GM18502 (cell line): Measurements from ENCODE around the gene CDC42BPA.

ENCODE experiments used
- ATAC-seq: cut with Tn5 transposase; IDR thresholded peaks from one replicate; pipeline ENCODE4 v1.9.1; 2021; ENCODE audit warnings: mild to moderate bottlenecking; ENCODE audit not compliant: unreplicated experiment, poor library complexity

CDC42BPA gene

DNA sequence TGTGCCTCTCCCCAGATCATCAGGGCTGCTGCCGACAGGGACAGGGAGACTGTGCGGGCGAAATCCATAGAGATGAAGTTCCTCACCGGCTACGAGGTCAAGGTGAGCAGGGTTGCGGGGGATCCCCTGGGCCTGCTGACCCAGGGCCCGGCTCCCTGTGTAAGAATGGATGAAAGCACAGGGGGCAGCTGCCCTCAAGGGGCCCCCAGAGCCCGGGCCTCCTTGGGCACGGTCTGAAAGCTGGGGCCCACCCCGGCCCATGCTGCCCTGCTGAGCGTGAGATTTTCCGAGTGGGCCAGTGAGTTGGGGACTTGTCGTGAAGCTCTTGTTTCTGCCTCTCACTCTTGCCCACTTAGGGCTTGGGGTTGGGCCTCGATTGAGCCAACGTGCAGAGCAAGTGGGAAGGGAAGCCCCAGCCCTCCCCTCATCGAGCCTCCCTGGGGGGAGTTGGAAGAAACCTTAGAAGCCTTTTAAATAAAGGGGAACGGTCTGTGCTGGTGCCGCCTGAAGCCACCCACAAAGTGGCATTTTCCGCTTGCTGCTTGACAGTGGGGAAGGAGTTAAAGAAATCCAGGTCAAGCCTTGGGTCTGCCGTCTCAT is 333.0 kb downstream of the CDC42BPA start:
- no peak for ATAC-seq

DNA sequence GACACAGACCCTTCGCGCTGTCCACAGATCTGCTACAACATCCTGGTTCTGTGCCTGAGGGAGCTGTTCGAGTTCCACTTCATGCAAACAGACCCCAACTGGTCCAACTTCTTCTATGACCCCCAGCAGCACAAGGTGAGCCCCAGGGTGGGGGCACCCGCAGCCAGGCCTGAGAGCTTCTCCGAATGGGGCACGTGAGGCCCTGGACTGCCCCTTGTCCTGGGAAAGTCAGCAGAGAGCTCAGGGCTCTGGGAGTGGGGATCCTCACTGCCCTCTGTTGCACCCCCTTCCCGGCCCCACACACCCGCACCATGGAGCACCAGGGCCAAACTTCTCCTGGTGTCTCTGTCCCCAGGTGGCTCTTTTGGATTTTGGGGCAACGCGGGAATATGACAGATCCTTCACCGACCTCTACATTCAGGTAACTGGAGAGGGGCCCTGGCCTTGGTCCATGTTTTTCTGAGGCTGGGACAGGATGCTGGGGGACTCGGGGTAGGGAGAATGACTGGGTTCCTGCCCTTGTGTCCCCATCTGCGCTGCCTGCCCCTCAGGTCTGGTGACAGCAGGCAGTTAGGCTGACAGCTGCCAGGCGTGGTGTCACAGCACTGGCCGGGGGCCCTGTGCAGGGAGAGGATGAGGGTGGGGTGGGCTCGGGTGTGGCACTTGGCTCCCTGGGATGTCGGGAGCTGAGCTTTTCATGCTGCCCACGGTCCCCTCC is 333.6 kb downstream of the CDC42BPA start:
- no peak for ATAC-seq

GRCh38 chr1:226983992-226984364 is 334.3 kb downstream of the CDC42BPA start:
- ATAC-seq = no peak

DNA sequence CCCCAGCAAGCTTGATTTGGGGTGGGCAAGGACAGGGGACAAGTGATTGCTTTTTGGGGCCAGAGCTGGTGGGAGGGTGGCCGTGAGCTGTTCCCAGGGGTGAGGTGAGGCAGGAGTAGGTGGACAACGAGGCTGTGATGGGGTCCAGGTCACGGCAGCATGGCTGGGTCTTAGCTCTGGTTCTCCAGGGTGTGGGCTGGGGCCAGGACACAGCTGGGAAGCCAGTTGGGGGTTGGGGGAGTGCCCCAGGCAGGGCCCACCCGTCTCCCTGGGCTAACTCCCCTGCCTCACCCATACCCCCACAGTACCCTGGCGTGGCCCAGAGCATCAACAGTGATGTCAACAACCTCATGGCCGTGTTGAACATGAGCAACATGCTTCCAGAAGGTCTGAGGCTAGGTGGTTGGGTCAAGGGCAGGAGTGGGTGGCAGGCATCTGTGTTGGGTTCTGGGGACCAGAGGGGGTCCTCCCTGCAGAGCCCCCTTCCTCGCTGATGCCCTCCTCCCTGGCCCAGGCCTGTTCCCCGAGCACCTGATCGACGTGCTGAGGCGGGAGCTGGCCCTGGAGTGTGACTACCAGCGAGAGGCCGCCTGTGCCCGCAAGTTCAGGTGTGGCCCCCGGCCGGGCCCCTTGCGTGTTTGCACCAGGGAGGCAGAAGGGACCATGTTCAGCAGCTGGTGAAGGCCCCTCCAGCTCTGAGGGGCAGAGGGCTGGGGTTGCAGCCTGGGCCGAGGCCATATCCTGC is 334.9 kb downstream of the CDC42BPA start:
- no peak for ATAC-seq

DNA sequence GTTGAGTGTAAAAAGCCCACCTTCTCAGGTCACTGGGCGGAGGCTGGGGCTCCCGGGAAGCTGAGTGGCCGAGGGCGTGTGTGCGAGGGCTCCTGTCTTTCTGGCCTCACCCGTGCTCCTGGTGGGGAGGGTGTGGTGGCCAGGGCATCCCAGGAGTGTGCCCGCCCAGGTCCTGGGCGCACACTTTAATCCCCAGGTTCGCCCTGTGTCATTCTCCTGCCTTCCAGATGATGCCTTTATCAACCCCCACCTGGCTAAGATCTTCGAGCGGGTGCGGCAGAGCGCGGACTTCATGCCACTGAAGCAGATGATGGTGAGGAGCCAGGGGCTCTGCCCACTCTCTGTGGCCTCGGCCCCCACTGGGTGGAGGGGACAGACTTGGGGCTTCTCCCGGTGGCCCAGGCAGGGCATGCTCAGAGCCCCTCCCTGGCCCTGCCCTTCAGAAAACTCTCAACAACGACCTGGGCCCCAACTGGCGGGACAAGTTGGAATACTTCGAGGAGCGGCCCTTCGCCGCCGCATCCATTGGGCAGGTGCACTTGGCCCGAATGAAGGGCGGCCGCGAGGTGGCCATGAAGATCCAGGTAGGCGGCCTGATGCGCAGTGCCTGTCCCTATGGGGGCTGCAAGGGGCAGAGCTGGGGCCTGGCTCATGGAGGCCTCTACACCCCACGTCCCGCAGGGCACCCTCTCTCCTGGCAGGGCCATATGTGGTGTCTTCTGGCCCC is 335.7 kb downstream of the CDC42BPA start:
- ATAC-seq = no peak

GRCh38 chr1:226981838-226982237 is 336.5 kb downstream of the CDC42BPA start:
- ATAC-seq = no peak

DNA sequence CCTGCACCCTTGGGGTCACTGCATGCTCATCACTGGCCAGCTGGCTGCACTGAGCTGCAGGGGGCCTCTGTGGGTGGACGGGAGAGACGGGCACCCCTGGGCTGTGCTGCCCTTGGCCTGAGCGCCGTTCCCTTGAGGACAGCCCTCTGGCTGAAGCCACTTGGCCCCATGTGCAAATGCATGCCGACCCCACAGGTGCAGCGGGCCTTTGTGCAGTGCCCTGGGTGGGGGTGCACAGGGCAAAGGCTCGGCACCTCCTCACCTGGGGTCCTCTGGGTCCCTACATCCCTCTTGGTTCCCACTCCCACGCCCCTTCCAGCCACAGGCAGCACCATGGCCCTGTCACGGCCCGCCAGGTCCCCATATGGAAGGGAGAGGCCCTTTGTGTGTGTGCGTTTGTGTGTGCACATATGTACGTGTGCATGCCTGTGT is 336.9 kb downstream of the CDC42BPA start:
- ATAC-seq = no peak

DNA sequence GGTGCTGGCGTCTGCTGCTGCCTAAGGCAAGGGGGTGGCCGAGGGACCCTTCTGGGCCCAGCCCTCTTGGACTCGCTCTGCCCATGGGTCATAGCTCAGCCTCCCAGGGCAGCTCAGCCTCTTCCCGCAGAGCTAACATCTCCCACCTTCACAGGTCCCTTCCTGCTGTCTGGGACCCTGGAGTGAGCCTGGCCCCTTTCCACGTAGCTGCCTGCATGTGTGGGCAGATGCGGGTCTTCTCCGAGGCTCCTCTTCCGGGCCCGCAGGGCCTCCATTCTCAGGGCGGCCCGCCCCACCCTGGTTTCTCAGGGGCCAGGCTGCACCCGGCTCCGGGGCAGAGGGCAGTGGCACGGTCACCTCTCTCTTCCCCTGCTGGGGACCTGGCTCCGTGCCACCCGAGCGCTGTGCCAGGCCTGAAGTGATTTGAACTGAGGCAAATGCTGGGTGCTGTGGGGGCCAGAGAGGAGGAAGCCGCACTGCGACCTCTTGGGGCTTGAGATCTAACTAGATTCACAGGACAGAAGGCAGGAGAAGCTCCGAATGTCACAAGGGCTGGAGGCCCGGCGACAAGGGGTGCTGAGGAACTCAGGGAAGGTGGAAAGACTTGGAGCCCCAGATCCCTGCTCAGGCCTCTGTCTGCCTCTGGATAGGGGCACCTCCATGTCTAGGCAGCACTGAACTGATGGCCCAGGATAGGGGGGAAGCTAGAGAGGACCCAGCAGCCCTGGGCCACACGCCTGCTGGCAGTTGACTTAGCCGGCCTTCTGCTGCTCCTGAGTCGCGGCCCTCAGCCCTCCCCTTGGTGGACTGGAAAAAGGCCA is 337.5 kb downstream of the CDC42BPA start:
- no peak for ATAC-seq

DNA sequence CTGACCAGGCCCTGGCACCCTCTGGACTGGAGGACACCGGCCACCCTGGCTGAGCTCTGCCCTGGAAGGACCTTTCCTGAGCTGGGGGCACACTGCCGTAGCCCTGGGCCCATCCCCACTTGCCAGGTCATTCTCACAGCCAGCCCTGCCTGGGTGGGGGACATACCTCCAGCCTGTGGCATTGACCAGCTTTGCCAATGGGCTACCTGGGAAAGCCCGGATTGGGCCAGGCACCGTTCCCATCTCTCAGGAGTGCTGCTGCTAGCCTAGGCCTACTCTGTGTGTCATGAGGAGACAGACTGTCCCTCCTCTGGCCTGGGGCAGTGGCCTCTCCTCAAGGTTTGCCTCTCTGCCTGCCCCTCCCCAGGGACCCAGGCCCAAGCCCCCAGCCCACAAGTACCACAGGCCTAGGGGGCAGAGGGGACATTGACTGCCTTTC is 338.2 kb downstream of the CDC42BPA start:
- ATAC-seq = no peak

DNA sequence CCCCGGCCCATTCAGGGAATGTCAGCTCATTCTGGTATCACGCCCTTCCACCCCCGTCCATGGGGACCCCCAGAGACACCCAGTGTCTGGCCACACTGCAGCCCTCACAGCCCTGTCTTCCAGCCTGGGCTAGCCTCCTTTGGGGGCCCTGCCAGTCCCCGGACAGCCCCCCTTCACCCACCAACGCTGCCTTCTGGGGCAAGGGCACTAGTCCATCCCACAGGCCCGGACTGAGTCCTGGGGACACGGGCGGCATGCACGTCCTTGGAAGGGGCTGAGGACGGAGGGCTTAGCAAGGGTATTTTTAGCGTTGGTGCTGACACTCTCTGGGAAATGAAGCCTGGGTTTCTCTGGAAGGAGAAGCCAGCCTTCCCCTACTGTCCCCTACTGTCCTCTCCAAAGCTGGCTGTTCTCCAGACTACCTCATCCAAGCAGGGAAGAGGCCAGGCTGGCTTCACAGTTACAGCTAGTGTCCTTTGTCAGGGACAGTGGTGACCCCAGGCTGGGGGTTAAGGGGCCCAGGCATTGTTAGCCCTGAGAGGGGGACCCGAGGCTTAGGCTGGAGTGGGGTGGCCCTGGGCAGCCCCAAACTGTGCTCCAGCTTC is 338.7 kb downstream of the CDC42BPA start:
- no peak for ATAC-seq

- no peak for ATAC-seq
Observed at GRCh38 chr1:226979115-226979516, 339.2 kb downstream of the CDC42BPA start.

GRCh38 chr1:226978432-226979114 is 339.7 kb downstream of the CDC42BPA start:
- no peak for ATAC-seq

GRCh38 chr1:226977643-226978431 is 340.5 kb downstream of the CDC42BPA start:
- no peak for ATAC-seq

GRCh38 chr1:226976978-226977642 is 341.2 kb downstream of the CDC42BPA start:
- no peak for ATAC-seq

GRCh38 chr1:226976276-226976977 is 341.9 kb downstream of the CDC42BPA start:
- no peak for ATAC-seq

DNA sequence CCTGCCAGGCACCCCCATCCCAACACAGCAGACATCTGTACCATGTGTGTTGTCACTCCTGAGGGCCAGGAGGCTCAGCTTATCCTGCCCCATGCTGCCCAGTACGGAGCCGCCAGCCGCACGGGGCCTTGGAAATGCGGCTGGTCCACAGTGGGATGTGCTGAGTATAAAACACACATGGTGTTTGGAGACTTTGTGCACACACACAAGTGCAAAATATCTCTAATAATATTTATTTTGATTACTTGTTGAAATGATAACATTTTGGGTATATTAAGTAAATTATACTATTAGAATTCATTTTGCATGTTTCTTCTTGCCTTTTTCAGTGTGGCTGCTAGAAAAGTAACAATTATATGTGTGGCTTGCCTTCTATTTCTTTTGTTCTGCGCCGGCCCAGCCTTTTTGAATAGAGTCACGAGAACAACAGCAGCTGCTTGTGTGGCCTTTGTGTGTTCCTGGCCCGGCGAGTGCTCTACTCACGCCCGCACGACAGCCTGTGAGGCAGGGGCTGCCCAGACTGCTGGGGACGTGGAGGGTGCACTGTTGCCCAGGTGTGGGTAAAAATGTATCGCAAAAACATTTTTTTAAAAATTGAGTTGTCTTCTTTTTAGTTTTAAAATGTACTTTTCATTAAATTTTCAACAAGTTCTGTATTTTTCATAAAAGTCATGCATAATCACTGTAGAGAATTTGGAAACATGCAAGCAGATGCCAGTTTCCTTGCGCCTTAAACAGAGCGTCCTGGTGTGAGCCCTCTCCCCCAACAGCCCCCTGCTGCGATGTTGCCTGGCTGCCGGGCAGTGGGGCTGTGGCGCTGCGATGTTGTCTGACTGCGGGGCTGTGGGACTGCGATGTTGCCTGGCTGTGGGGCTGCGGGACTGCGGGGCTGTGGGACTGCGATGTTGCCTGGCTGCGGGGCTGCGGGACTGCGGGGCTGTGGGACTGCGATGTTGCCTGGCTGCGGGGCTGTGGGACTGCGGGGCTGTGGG is 342.7 kb downstream of the CDC42BPA start:
- ATAC-seq = no peak
